HCT116 (cell line): Measurements from ENCODE around the gene LEMD1. TPM values are rescaled to one million over a fixed set of nuclear protein-coding genes. Genes with fewer than 3 reads are reported as not detected.

Experiments used
- ATAC-seq: fragments of 200-7000 bp; cut with Tn5 transposase; 2 replicates; pipeline ENCODE4 v1.9.1; 2020; ENCODE audit warnings: mild to moderate bottlenecking, moderate library complexity
- BruUV-seq: library from RNA; stranded (reverse); fragments of 400-500 nt; replicated peaks from 2 replicates; lab custom pipeline; 2021; lab: Mats Ljungman, UMichigan
- CTCF ChIA-PET: fragments of 300-600 bp; sonication (Branson Sonifier 250); formaldehyde crosslinking; loops from one replicate; lab custom pipeline; 2021; ENCODE audit warnings: antibody characterized with exemption; lab: Charles Lee
- POLR2A ChIA-PET: fragments of 300-600, 350-600 bp; sonication (Branson Sonifier 250); formaldehyde crosslinking; loops from one replicate; lab custom pipeline; 2021; ENCODE audit warnings: antibody characterized with exemption; lab: Charles Lee
- RAD21 ChIA-PET, 2 experiments: fragments of 300-600 bp; sonication (Branson Sonifier 250); formaldehyde crosslinking; loops; one replicate each; lab custom pipeline; 2023; ENCODE audit warnings: low total read pairs in 2 of 2; ENCODE audit not compliant: uncharacterized antibody in 2 of 2, unreplicated experiment in 2 of 2, low non-redundant PET in 1 of 2; lab: Charles Lee
- DNase-seq: peaks from one replicate; pipeline ENCODE4 v3.0.0-alpha.2; 2010; ENCODE audit warnings: low read depth, low spot score
- H2AFZ ChIP-seq: fragments of 200-600 bp; shearing (Covaris generic), sonication (generic); 2 replicates; pipeline ENCODE4 v1.6.1; 2017; ENCODE audit warnings: low read depth, mixed run types, mixed read lengths, antibody characterized with exemption, low read length; ENCODE audit not compliant: poor library complexity, severe bottlenecking
- H3K27ac ChIP-seq: 2 replicates; pipeline ENCODE4 v1.5.1; 2012; ENCODE audit warnings: low read depth, low read length
- H3K27me3 ChIP-seq: fragments of 200-600 bp; sonication (generic); 2 replicates; pipeline ENCODE4 v1.6.1; 2016; ENCODE audit warnings: mixed run types, low read length, mixed read lengths; ENCODE audit not compliant: insufficient read depth
- H3K36me3 ChIP-seq, 2 experiments: fragments of 200-500 bp in 1 of 2; fragments of 200-600 bp in 1 of 2; sonication (Bioruptor generic) in 1 of 2; sonication (generic) in 1 of 2; 2 replicates each; pipeline versions ENCODE4 v1.5.1 to v1.6.1; 2014 to 2016; ENCODE audit warnings: low read length in 2 of 2, inconsistent platforms in 1 of 2, mixed read lengths in 1 of 2, mixed run types in 1 of 2; ENCODE audit not compliant: insufficient read depth in 2 of 2, control insufficient read depth in 1 of 2
- H3K4me1 ChIP-seq, 2 experiments: fragments of 200-600 bp in 1 of 2; sonication (generic) in 1 of 2; 2 replicates each; pipeline versions ENCODE4 v1.5.1 to v1.6.1; 2012 to 2017; ENCODE audit warnings: low read length in 2 of 2, inconsistent platforms in 1 of 2, mild to moderate bottlenecking in 1 of 2, mixed read lengths in 1 of 2, mixed run types in 1 of 2, moderate library complexity in 1 of 2; ENCODE audit not compliant: insufficient read depth in 2 of 2, control insufficient read depth in 1 of 2
- H3K4me2 ChIP-seq: fragments of 200-600 bp; sonication (generic); 2 replicates; pipeline ENCODE4 v1.6.1; 2017; ENCODE audit warnings: mixed run types, low read length, mixed read lengths
- H3K4me3 ChIP-seq, 2 experiments: fragments of 200-600 bp in 1 of 2; sonication (generic) in 1 of 2; replicated peaks in 1 of 2; 2 replicates each; pipeline ENCODE4 v1.5.1; 2011 to 2016; ENCODE audit warnings: low read length in 2 of 2, control low read depth in 1 of 2, low read depth in 1 of 2, mild to moderate bottlenecking in 1 of 2, mixed read lengths in 1 of 2, mixed run types in 1 of 2
- H3K79me2 ChIP-seq: fragments of 200-600 bp; sonication (generic); 2 replicates; pipeline ENCODE4 v1.6.1; 2017; ENCODE audit warnings: mild to moderate bottlenecking, mixed run types, low read length, moderate library complexity, mixed read lengths; ENCODE audit not compliant: insufficient read depth
- H3K9ac ChIP-seq: fragments of 200-600 bp; sonication (generic); 2 replicates; pipeline ENCODE4 v1.6.1; 2016; ENCODE audit warnings: low read length, mixed read lengths
- H3K9me2 ChIP-seq: fragments of 200-600 bp; sonication (generic), shearing (Covaris generic); 2 replicates; pipeline ENCODE4 v1.6.1; 2017; ENCODE audit warnings: mixed run types, mild to moderate bottlenecking, moderate library complexity; ENCODE audit not compliant: insufficient read depth
- H3K9me3 ChIP-seq, 2 experiments: fragments of 200-500 bp in 1 of 2; fragments of 200-600 bp in 1 of 2; sonication (Bioruptor generic) in 1 of 2; sonication (generic) in 1 of 2; 2 replicates each; pipeline ENCODE4 v1.6.1; 2014 to 2017; ENCODE audit warnings: low read length in 2 of 2, mixed read lengths in 2 of 2, inconsistent platforms in 1 of 2, low read depth in 1 of 2, mild to moderate bottlenecking in 1 of 2, mixed run types in 1 of 2, moderate library complexity in 1 of 2; ENCODE audit not compliant: control insufficient read depth in 1 of 2, insufficient read depth in 1 of 2
- H4K20me1 ChIP-seq: fragments of 200-600 bp; sonication (generic), shearing (Covaris generic); 2 replicates; pipeline ENCODE4 v1.6.1; 2017; ENCODE audit warnings: mixed run types, mild to moderate bottlenecking, moderate library complexity; ENCODE audit not compliant: insufficient read depth
- EZH2 ChIP-seq: fragments of 200-600 bp; sonication (generic); IDR thresholded peaks from 2 replicates; pipeline ENCODE4 v1.6.1; 2017; ENCODE audit warnings: antibody characterized with exemption, mixed run types
- FOSL1 ChIP-seq: IDR thresholded peaks from 2 replicates; pipeline ENCODE4 v1.6.1; 2012; ENCODE audit warnings: low read depth
- JUND ChIP-seq: IDR thresholded peaks from 2 replicates; pipeline ENCODE4 v1.6.1; 2012
- MAX ChIP-seq: IDR thresholded peaks from 2 replicates; pipeline ENCODE4 v1.6.1; 2012
- POLR2A ChIP-seq: IDR thresholded peaks from 2 replicates; pipeline ENCODE4 v1.7.0; 2011; ENCODE audit warnings: borderline replicate concordance; ENCODE audit not compliant: insufficient read depth, insufficient read length; ENCODE audit errors: extremely low read depth
- POLR2AphosphoS5 ChIP-seq: IDR thresholded peaks from 2 replicates; pipeline ENCODE4 v1.6.1; 2011; ENCODE audit warnings: mild to moderate bottlenecking, low read depth, low read length, moderate library complexity
- SIN3A ChIP-seq: IDR thresholded peaks from 2 replicates; pipeline ENCODE4 v1.6.1; 2012; ENCODE audit warnings: low read depth
- SRF ChIP-seq: IDR thresholded peaks from 2 replicates; pipeline ENCODE4 v1.6.1; 2012; ENCODE audit warnings: low read depth
- ZBTB33 ChIP-seq: IDR thresholded peaks from 2 replicates; pipeline ENCODE4 v1.6.1; 2011; ENCODE audit warnings: mild to moderate bottlenecking, low read length, moderate library complexity; ENCODE audit not compliant: insufficient replicate concordance; ENCODE audit errors: extremely low read depth
- ZFX ChIP-seq: fragments of 450-650 bp; IDR thresholded peaks from 2 replicates; pipeline ENCODE4 v1.6.1; 2017
- intact Hi-C: fragments of 100-400 bp; cut with micrococcal nuclease; formaldehyde crosslinking; loops from 2 replicates; pipeline ENCODE4 v1.10.0; 2022
- total RNA-seq: library from RNA; stranded (reverse); gene quantifications from one replicate; pipeline ENCODE4 v1.2.1, GENCODE V29; 2021; ENCODE audit not compliant: unreplicated experiment

Gene LEMD1
- total RNA-seq, 1 experiment from 2014 or later = 11.9 TPM

DNA sequence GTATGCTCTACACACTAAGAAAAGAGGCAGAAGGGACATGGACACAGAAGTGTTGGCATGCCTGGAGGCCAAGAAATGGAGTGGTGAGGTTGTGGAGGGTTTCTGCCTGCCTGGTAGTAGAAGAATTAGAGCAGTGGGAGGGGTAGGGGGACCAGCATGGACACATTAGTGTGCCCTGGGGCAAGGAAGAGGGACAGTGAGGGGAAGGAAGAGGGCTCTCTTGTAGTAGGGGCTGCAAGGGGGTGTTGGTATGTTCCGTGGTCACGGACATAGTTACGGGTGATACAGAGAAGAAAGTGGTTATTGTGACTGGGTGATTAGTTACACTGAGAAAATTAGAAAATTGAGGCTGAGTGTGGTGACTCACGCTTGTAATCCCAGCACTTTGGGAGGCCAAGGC, 23.3 kb downstream of the LEMD1 start:
- H3K79me2 ChIP-seq = no peaks in the 10 kb centered on the region
- peaks cover 0 to 8% of the 10 kb centered on the region in 2 experiments; a peak in 2 of 4 replicates for H3K4me1 ChIP-seq
- ChIA-PET RAD21 (interaction anchor here in 1 of 2 experiments (2.6 kb wide), 1 partner anchor 87 kb away, joined by 26 read pairs; no protein-coding TSS in a partner anchor), CTCF (interaction anchor here (1.1 to 3.4 kb wide), 3 partner anchors 86 to 126 kb away, joined by 3 to 85 read pairs (median 51); no protein-coding TSS in a partner anchor), POLR2A (no interaction called here)
- H3K9ac ChIP-seq = no peak overlapping the region
- H3K9me2 ChIP-seq = no peaks in the 10 kb centered on the region
- no peaks in the 10 kb centered on the region for H3K9me3 ChIP-seq
- H4K20me1 ChIP-seq = no peaks in the 10 kb centered on the region
- no peak overlapping the region for H3K4me3 ChIP-seq
- DNase-seq (no peak), ATAC-seq (no peak)
- H2AFZ ChIP-seq = no peak overlapping the region
- BruUV-seq = no TSS peak
- H3K27ac ChIP-seq = no peak overlapping the region
- H3K36me3 ChIP-seq = no peaks in the 10 kb centered on the region
- no peak overlapping the region for H3K4me2 ChIP-seq
- no peaks in the 10 kb centered on the region for H3K27me3 ChIP-seq
- TF ChIP-seq SRF (no peak), FOSL1 (no peak), ZFX (no peak), SIN3A (no peak), EZH2 (no peak), ZBTB33 (no peak), JUND (no peak), POLR2A (no peak), MAX (no peak), POLR2AphosphoS5 (no peak)
- intact Hi-C loops = no loop called here
